Epithelial cell of esophagus (primary cell): ENCODE measurements around the gene TWSG1.
"Not testable (repeated sequence)": the region's sequence is repeated elsewhere in the genome, so short reads cannot be mapped to it uniquely, and the experiment has no call there.

Experiments
- DNase-seq: peaks from one replicate; pipeline ENCODE4 v3.0.0; 2010; ENCODE audit warnings: low read depth
- H3K4me3 ChIP-seq: 2 replicates; pipeline ENCODE4 v1.5.1; 2011; ENCODE audit warnings: mild to moderate bottlenecking, low read length, control low read depth
- TF ChIP-seq, protein P1 (sequence below): IDR thresholded peaks from 2 replicates; pipeline ENCODE4 v1.5.1; 2011; ENCODE audit warnings: low read depth, mild to moderate bottlenecking, low read length, control low read depth, inconsistent platforms; ENCODE audit not compliant: insufficient read depth; ENCODE audit errors: missing control alignments

The TWSG1 gene

GRCh38 chr18:9359796-9360195 lies 25.2 kb downstream of the TWSG1 start:
- no peak for DNase-seq
- H3K4me3 ChIP-seq = no peak overlapping the region
- TF ChIP-seq, protein P1, sequence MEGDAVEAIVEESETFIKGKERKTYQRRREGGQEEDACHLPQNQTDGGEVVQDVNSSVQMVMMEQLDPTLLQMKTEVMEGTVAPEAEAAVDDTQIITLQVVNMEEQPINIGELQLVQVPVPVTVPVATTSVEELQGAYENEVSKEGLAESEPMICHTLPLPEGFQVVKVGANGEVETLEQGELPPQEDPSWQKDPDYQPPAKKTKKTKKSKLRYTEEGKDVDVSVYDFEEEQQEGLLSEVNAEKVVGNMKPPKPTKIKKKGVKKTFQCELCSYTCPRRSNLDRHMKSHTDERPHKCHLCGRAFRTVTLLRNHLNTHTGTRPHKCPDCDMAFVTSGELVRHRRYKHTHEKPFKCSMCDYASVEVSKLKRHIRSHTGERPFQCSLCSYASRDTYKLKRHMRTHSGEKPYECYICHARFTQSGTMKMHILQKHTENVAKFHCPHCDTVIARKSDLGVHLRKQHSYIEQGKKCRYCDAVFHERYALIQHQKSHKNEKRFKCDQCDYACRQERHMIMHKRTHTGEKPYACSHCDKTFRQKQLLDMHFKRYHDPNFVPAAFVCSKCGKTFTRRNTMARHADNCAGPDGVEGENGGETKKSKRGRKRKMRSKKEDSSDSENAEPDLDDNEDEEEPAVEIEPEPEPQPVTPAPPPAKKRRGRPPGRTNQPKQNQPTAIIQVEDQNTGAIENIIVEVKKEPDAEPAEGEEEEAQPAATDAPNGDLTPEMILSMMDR = no peak

- TF ChIP-seq, protein P1 = no peak
- no peak overlapping the region for H3K4me3 ChIP-seq
- DNase-seq = no peak
These were observed 26.6 kb downstream of the TWSG1 start for GRCh38 chr18:9361191-9361590.

DNA sequence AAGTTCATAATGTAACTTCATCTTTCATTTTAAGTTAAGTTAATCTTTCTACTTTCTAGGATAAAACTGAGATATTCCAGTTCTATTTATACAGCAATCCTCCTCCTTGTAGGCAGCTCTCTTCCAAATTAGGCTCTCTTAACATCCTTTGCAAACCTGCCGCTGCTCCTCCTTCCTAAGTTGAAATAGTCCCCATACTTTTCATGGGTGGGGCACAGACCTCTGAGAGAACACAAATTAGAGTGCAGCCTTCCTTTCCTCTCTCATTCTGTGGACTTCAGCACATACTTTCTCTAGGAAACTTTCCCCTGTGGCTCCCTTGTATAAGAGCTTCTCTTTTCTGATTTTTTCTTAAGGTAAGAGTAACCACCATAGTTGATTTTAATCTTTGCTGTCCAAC lies 28.3 kb downstream of the TWSG1 start:
- H3K4me3 ChIP-seq = no peak overlapping the region
- TF ChIP-seq, protein P1 = no peak
- DNase-seq = peak; percentile 28

DNA sequence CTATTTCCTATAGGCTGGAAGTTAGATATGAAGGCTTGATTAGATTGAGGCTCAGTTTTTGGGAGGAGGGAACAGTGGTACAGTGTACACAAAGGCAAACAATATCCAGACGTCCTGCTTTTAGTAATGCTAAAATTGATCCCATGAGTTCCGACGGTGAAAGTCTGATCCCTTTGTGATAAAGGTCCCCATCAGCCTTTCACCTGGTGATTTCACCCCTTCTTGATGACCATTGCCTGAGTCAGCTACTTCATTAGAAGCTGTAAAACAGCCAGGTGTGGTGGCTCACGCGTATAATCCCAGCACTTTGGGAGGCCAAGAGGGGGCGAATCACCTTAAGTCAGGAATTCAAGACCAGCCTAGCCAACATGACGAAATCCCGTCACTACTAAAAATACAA lies 29.7 kb downstream of the TWSG1 start:
- TF ChIP-seq, protein P1 = no peak
- DNase-seq = peak; percentile 78
- H3K4me3 ChIP-seq = no peak overlapping the region

DNA sequence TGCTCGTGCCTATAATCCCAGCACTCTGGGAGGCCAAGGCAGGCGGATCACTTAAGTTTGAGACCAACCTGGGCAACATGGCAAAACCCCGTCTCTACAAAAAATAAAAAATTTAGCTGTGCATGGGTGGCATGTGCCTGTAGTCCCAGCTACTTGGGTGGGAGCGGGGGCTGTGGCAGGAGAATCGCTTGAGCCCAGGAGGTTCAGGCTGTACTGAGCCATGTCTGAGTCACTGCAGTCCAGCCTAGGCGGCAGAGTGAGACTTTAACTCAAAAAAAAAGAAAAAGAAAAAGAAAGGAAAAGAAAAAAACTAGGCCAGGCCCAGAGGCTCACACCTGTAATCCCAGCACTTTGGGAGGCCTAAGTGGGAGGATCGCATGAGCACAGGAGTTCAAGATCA lies 30.8 kb downstream of the TWSG1 start:
- peak; percentile 31 for DNase-seq
- TF ChIP-seq, protein P1 = no peak
- no peak overlapping the region for H3K4me3 ChIP-seq

DNA sequence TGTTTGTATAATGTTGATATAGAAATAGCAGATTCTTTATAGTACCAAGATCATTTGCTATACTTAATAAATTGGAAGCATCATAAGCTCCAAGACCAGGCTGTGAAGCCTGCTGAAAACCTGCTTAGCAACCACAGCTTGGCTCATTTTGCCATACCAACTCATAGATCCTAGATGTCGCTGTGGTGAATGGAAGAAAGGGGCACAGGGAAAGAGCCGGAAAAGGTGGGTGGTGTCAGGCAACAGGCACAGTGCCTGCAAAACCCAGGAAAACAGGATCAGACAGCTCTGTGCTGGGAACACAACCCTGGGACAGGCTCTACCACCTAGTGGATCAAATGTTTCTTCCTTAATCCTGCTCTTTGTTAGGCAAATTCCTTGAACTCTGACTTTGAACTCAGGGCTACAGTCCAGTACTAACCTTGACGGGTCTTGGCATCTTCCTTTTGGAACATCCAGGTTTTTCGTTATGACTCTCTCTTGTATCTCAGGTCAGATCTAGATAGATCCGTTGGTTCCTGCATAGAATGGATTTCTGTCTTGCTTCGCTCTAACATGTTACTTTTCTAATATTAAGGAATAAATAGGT lies 31.6 kb downstream of the TWSG1 start:
- no peak overlapping the region for H3K4me3 ChIP-seq
- TF ChIP-seq, protein P1 = peak; percentile 83
- peak; percentile 89 for DNase-seq

DNA sequence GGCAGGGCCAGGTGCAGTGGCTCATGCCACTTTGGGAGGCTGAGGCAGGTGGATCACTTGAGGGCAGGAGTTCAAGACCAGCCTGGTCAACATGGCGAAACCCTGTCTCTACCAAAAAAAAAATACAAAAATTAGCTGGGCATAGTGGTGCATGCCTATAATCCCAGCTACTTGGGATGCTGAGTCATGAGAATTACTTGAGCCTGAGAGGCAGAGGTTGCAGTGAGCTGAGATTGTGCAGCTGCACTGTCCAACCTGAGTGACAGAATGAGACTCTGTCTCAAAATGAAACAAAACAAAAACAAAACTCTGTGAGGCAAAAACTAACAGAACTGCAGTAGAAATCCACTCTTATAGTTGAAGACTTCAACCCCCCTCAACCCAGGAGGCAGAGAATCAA lies 38.7 kb downstream of the TWSG1 start:
- not testable (repeated sequence) for H3K4me3 ChIP-seq, DNase-seq
